CD4-positive, alpha-beta T cell (primary cell): ENCODE measurements around the gene LRRC2. TPM values are rescaled to one million over a fixed set of nuclear protein-coding genes. Genes with fewer than 3 reads are reported as not detected.

ENCODE experiments used
- ATAC-seq: fragments of 200-7000 bp; cut with Tn5 transposase; one replicate; pipeline ENCODE4 v1.10.0; 2022; ENCODE audit warnings: mild to moderate bottlenecking; ENCODE audit not compliant: poor library complexity
- CTCF ChIA-PET: fragments of 350-600 bp; sonication (Branson Sonifier 250); formaldehyde crosslinking; loops from one replicate; lab custom pipeline; 2021; ENCODE audit warnings: antibody characterized with exemption, inconsistent platforms; lab: Charles Lee
- POLR2A ChIA-PET: fragments of 350-600 bp; sonication (Branson Sonifier 250); formaldehyde crosslinking; loops from one replicate; lab custom pipeline; 2021; ENCODE audit warnings: antibody characterized with exemption, inconsistent platforms; lab: Charles Lee
- DNase-seq, 14 experiments: peaks; one replicate each; pipeline ENCODE4 v3.0.0-alpha.2; 2013 to 2020; ENCODE audit warnings: mixed read lengths in 2 of 14
- H3K27ac ChIP-seq, 2 donors: one replicate each; pipeline versions ENCODE4 v1.5.1 to v1.7.0; 2013; ENCODE audit warnings: low read length in 2 of 2, low read depth in 1 of 2, mild to moderate bottlenecking in 1 of 2
- H3K27me3 ChIP-seq, 2 experiments: 1 replicate in 1 of 2; 2 replicates in 1 of 2; pipeline versions ENCODE4 v1.6.1 to v1.7.0; 2013; ENCODE audit warnings: low read length in 2 of 2, control low read depth in 1 of 2, mild to moderate bottlenecking in 1 of 2, moderate library complexity in 1 of 2; ENCODE audit not compliant: insufficient read depth in 2 of 2, control insufficient read depth in 1 of 2
- H3K36me3 ChIP-seq: one replicate; pipeline ENCODE4 v1.6.1; 2013; ENCODE audit warnings: low read length, control low read depth; ENCODE audit not compliant: insufficient read depth
- H3K4me1 ChIP-seq: one replicate; pipeline ENCODE4 v1.6.1; 2013; ENCODE audit warnings: low read length, control low read depth; ENCODE audit not compliant: insufficient read depth
- H3K4me3 ChIP-seq: one replicate; pipeline ENCODE4 v1.5.1; 2013; ENCODE audit warnings: mild to moderate bottlenecking, low read length, moderate library complexity
- H3K9me3 ChIP-seq, 2 experiments: 1 replicate in 1 of 2; 2 replicates in 1 of 2; pipeline versions ENCODE4 v1.6.1 to v1.7.0; 2013; ENCODE audit warnings: low read length in 2 of 2, mild to moderate bottlenecking in 2 of 2, control low read depth in 1 of 2, moderate library complexity in 1 of 2; ENCODE audit not compliant: control insufficient read depth in 1 of 2, insufficient read depth in 1 of 2
- H3K27ac Mint-ChIP-seq: one replicate; pipeline ENCODE4 v1.8.0; 2020; ENCODE audit warnings: mixed read lengths
- H3K27me3 Mint-ChIP-seq: one replicate; pipeline ENCODE4 v1.8.0; 2021; ENCODE audit warnings: mixed read lengths
- H3K36me3 Mint-ChIP-seq: one replicate; pipeline ENCODE4 v1.8.0; 2021; ENCODE audit warnings: low read depth, mixed read lengths
- H3K4me1 Mint-ChIP-seq: one replicate; pipeline ENCODE4 v1.8.0; 2021; ENCODE audit warnings: low read depth, mixed read lengths
- H3K4me3 Mint-ChIP-seq: one replicate; pipeline ENCODE4 v1.8.0; 2020; ENCODE audit warnings: mild to moderate bottlenecking, mixed read lengths
- H3K9me3 Mint-ChIP-seq: one replicate; pipeline ENCODE4 v1.8.0; 2020; ENCODE audit warnings: mixed read lengths
- intact Hi-C, 2 experiments: fragments of 100-400 bp; cut with DNase I in 1 of 2; cut with micrococcal nuclease in 1 of 2; formaldehyde crosslinking; loops; one replicate each; pipeline versions ENCODE4 v1.15.1 to v1.9.0; 2023 to 2025; cut with DNase I, micrococcal nuclease
- total RNA-seq, 174 experiments: library from RNA in 2 of 174; stranded (reverse) in 2 of 174; gene quantifications; one replicate each; pipeline ENCODE4 v1.2.3 and lab custom pipeline; 2021 to 2026
- TF ChIP-seq, protein P1 (sequence below): fragments of 200-600 bp; IDR thresholded peaks from one replicate; pipeline ENCODE4 v1.8.0; 2022; ENCODE audit warnings: antibody characterized with exemption, mild to moderate bottlenecking

Gene LRRC2
- total RNA-seq, 2 experiments from 2014 or later: 0.59 to 0.91 TPM

DNA sequence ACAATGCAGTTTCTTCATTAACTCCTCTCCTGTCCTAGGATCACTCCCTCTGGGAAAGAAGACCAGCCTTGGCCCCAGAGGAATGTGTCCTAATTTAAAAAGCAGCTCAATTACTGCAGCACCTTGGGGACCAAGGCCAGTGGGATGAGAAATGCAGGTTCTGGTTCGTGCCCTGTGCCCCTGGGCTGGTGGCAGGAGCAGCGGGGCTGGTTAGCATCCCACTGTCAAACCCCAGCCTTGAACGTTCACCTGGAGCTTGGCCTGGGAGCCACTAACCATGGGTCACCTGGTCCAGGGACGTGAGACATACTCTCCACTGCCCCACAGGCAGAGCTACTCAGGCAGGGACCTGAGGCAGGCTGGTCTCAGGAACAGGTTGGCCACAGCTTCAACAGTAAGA, 76.7 kb downstream of the LRRC2 start:
- ChIA-PET POLR2A (interaction anchor here (0.6 to 3.1 kb wide), 8 partner anchors 11 to 144 kb away, joined by 3 to 45 read pairs (median 6); no protein-coding TSS in a partner anchor), CTCF (interaction anchor here (0.8 to 6.5 kb wide), 27 partner anchors 9 to 648 kb away, joined by 3 to 243 read pairs (median 9); partner anchors contain the start of genes CCR5, LZTFL1 and RTP3)
- Mint-ChIP-seq H3K4me3 (peak overlapping the region; percentile 30), H3K4me1 (peaks cover 19% of the 10 kb centered on the region), H3K27me3 (no peaks in the 10 kb centered on the region), H3K9me3 (no peaks in the 10 kb centered on the region), H3K27ac (peak overlapping the region; percentile 62), H3K36me3 (no peaks in the 10 kb centered on the region)
- H3K4me3 ChIP-seq: no peak overlapping the region
- H3K27me3 ChIP-seq: no peaks in the 10 kb centered on the region
- H3K9me3 ChIP-seq: no peaks in the 10 kb centered on the region
- peaks cover 15% of the 10 kb centered on the region for H3K4me1 ChIP-seq
- intact Hi-C loops: loop anchor here in 1 of 2 experiments (5.0 kb wide), 1 partner anchor 408 kb away; no protein-coding TSS in a partner anchor
- TF ChIP-seq, protein P1, sequence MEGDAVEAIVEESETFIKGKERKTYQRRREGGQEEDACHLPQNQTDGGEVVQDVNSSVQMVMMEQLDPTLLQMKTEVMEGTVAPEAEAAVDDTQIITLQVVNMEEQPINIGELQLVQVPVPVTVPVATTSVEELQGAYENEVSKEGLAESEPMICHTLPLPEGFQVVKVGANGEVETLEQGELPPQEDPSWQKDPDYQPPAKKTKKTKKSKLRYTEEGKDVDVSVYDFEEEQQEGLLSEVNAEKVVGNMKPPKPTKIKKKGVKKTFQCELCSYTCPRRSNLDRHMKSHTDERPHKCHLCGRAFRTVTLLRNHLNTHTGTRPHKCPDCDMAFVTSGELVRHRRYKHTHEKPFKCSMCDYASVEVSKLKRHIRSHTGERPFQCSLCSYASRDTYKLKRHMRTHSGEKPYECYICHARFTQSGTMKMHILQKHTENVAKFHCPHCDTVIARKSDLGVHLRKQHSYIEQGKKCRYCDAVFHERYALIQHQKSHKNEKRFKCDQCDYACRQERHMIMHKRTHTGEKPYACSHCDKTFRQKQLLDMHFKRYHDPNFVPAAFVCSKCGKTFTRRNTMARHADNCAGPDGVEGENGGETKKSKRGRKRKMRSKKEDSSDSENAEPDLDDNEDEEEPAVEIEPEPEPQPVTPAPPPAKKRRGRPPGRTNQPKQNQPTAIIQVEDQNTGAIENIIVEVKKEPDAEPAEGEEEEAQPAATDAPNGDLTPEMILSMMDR: no peak
- H3K36me3 ChIP-seq: no peaks in the 10 kb centered on the region
- no peak overlapping the region for H3K27ac ChIP-seq
- no peak for DNase-seq
- no peak for ATAC-seq

DNA sequence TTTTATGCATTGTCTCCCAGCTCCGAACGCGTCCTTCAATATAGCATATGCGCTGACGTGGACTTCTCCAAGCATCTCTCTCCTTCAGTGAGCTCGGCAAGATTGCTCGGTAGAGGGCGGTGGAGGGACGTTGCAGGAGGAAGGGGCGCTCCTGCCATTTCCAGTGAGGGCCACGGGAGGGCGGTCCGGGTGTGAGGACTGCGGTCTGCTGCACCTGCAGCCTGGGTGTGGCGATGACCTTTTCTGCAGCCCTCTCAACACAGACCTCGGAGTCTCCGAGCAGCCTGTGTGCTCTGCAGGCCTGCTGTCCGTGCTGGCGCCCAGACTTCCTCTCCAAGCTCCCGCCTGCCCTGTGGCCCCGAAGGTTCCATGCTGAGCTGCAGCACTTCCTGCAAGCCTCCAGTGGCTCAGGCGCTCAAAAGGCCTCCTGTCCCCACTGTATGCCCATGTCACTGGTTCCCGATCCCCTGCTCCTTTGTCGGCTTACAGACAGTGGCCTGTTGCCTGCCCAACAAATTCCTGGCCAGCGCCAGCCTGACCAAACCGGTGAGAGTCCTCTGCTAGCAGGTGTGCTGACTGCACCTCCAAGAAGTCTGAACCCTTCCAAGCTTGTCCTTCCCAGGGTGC, 77.3 kb downstream of the LRRC2 start:
- peak; percentile 96 for ATAC-seq

DNA sequence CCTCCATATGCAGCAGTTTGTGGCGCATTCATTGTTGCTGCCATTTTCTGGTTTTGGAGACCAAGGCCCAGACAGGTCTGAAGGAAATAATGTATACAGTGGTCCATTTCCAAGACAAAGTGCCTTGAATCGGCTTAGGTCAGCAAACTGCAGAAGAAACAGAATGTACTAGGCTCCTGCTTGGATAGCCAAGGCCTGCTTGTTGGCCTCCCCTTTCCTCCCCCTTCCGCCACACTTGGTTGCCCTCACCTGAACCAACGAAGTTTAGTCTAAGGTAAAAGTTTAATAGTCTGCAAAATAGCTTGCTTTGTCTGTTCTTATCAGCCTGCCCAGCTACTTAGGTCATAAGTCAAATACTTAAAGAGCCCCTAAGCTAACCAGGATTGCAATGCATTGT, 80.3 kb downstream of the LRRC2 start:
- no peak overlapping the region for H3K27ac Mint-ChIP-seq
- TF ChIP-seq, protein P1: no peak
- ATAC-seq: no peak
- H3K4me3 Mint-ChIP-seq: no peak overlapping the region
- DNase-seq: no peak
- CTCF ChIA-PET: interaction anchor here (6.5 kb wide), 1 partner anchor 74 kb away, joined by 243 read pairs; no protein-coding TSS in a partner anchor
- Histone ChIP-seq H3K9me3 (no peaks in the 10 kb centered on the region), H3K4me1 (peaks cover 15% of the 10 kb centered on the region), H3K27me3 (no peaks in the 10 kb centered on the region), H3K4me3 (no peak overlapping the region), H3K27ac (no peak overlapping the region), H3K36me3 (no peaks in the 10 kb centered on the region)
- intact Hi-C loops: loop anchor here in 1 of 2 experiments (5.0 kb wide), 1 partner anchor 412 kb away; no protein-coding TSS in a partner anchor
- peaks cover 19% of the 10 kb centered on the region for H3K4me1 Mint-ChIP-seq
- POLR2A ChIA-PET: no interaction called here
- H3K36me3 Mint-ChIP-seq: no peaks in the 10 kb centered on the region
- H3K27me3 Mint-ChIP-seq: no peaks in the 10 kb centered on the region
- no peaks in the 10 kb centered on the region for H3K9me3 Mint-ChIP-seq

More for the DNA sequence above, 77.3 kb downstream of the LRRC2 start:
- DNase-seq: peak; percentile 88 to 98 (median 94)
- ChIA-PET CTCF (interaction anchor here (0.6 to 6.5 kb wide), 54 partner anchors 9 to 647 kb away, joined by 3 to 243 read pairs (median 4); partner anchors contain the start of genes CCR5, CXCR6, LZTFL1 and RTP3), POLR2A (interaction anchor here (0.6 to 3.1 kb wide), 14 partner anchors 11 to 291 kb away, joined by 3 to 45 read pairs (median 4); no protein-coding TSS in a partner anchor)
- Histone ChIP-seq H3K27me3 (no peaks in the 10 kb centered on the region), H3K9me3 (no peaks in the 10 kb centered on the region), H3K4me3 (peak overlapping the region; percentile 46), H3K36me3 (no peaks in the 10 kb centered on the region), H3K27ac (no peak overlapping the region), H3K4me1 (peaks cover 15% of the 10 kb centered on the region)
- intact Hi-C loops: loop anchor here (1.0 to 5.0 kb wide), 4 partner anchors 50 to 408 kb away; no protein-coding TSS in a partner anchor
- Mint-ChIP-seq H3K27ac (peak overlapping the region; percentile 62), H3K4me1 (peaks cover 19% of the 10 kb centered on the region), H3K9me3 (no peaks in the 10 kb centered on the region), H3K4me3 (peak overlapping the region; percentile 30), H3K27me3 (no peaks in the 10 kb centered on the region), H3K36me3 (no peaks in the 10 kb centered on the region)
- TF ChIP-seq, protein P1: peak; percentile 100
